T-helper 1 cell treated with Interleukin-12 subunit alpha and Interleukin-12 subunit beta and Interleukin-4 antibody, amounts not matched to agents 30 ng/mL and 1 ng/mL, for 36 hours (primary cell): ENCODE results near the gene LSM14A. TPM values are rescaled to one million over a fixed set of nuclear protein-coding genes. Genes with fewer than 3 reads are reported as not detected.

Source experiments
- intact Hi-C: fragments of 100-400 bp; cut with micrococcal nuclease; formaldehyde crosslinking; loops from one replicate; pipeline ENCODE4 v1.15.1; 2024
- total RNA-seq: library from RNA; stranded (reverse); gene quantifications from 2 replicates; pipeline ENCODE4 v1.2.3, GENCODE V29; 2022

The LSM14A gene
- total RNA-seq, 1 donor from 2014 or later: 124 TPM

- intact Hi-C loops: no loop called here
Observed at GRCh38 chr19:34277244-34277643, 104.9 kb downstream of the LSM14A start.

DNA sequence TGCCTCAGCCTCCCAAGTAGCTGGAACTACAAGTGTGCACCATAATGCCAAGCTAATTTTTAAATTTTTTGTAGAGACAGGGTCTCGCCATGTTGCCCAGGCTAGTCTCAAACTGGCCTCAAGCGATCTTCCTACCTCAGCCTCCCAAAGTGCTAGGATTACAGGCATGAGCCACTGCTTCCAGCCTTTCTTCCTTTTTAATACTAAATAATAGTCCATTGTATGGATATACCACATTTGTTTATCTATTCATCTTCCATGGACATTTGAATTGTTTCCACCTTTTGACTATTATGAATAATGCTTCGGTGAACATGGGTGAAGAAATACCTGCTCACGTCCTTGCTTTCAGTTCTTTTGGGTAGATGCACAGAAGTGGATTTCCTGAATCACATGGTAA is 106.5 kb downstream of the LSM14A start:
- intact Hi-C loops: no loop called here

Other genes starting within 250 kb of the LSM14A start
- gene GARRE1, start 82.0 kb downstream of the LSM14A start, total RNA-seq: 11.0 and 12.2 TPM in 2 replicates
- 449 and 454 TPM in 2 replicates for gene GPI, start 192.7 kb downstream of the LSM14A start, total RNA-seq
- 14.2 and 15.0 TPM in 2 replicates for gene PDCD2L, start 231.9 kb downstream of the LSM14A start, total RNA-seq